OCI-LY3 (cell line): ENCODE measurements around the gene CHCHD4.

Experiments
- CTCF ChIP-seq: fragments of 200-600, 300-600 bp; sonication (generic); IDR thresholded peaks from 2 replicates; pipeline ENCODE4 v1.5.1; 2014; ENCODE audit warnings: antibody characterized with exemption, low read length, low read depth
- EZH2phosphoT487 ChIP-seq: fragments of 200-600 bp; shearing (Covaris generic); IDR thresholded peaks from 2 replicates; pipeline ENCODE4 v1.6.1; 2018; ENCODE audit warnings: antibody characterized with exemption, mixed run types, low read depth

GRCh38 chr3:14152963-14153355 lies 28.3 kb upstream of the CHCHD4 start:
- no peak for TF ChIP-seq CTCF
- no peak for TF ChIP-seq EZH2phosphoT487
